ENCODE results near the gene TLCD3A.

DNA sequence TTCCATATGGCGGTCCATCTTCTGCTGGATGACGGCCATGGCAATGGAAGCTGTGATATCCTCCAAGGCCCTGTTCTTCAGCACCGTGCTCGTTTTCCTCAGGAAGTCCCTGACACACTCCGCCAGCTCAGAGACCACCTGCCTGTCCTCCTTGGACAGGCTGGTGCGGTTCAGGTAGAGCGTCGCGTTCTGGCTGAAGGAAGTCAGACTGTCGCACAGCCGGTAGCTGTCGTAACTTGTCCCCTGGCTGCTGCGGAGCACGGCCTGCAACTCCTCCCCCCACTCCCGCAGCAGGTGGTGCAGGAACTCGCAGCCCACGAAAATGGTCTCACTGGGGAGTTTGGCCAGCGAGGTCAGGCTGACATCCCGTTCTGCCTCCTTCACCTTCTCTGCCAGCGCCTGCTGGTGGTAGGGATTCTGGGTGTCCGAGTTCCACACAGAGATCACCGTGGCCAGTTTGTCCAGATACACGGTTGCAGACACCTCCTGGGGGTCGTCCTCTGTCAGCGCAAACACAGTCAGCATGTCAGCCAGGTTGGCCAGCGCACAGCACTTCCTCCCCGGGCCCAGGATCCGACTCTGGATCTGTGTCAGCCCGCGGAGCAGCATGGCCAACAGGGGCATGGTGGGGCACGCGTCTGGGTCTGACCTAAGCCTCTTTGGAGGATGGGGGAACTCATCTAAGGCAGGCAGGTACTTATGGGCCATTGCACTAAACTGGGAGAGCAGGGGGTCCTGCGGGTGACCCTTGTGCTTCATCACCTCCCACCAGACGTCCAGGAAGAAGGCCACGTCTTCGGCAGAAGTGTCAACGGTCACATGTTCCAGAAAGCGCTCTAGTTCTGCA is 14.6 kb downstream of the TLCD3A start:
- TF ChIP-seq, protein P1, sequence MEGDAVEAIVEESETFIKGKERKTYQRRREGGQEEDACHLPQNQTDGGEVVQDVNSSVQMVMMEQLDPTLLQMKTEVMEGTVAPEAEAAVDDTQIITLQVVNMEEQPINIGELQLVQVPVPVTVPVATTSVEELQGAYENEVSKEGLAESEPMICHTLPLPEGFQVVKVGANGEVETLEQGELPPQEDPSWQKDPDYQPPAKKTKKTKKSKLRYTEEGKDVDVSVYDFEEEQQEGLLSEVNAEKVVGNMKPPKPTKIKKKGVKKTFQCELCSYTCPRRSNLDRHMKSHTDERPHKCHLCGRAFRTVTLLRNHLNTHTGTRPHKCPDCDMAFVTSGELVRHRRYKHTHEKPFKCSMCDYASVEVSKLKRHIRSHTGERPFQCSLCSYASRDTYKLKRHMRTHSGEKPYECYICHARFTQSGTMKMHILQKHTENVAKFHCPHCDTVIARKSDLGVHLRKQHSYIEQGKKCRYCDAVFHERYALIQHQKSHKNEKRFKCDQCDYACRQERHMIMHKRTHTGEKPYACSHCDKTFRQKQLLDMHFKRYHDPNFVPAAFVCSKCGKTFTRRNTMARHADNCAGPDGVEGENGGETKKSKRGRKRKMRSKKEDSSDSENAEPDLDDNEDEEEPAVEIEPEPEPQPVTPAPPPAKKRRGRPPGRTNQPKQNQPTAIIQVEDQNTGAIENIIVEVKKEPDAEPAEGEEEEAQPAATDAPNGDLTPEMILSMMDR (IDR thresholded peaks at IDR 0.05; ENCODE audit: extremely low read depth in 1 of 2, insufficient read depth in 1 of 2, low read depth in 1 of 2, low read length in 2 of 2), result no peak
- no peak for TF ChIP-seq MYC (IDR thresholded peaks at IDR 0.05; ENCODE audit: low read depth, low read length)

All from endothelial cell of umbilical vein (primary cell).